HepG2 (cell line): ENCODE data around the gene CCL19. TPM values are rescaled to one million over a fixed set of nuclear protein-coding genes. Genes with fewer than 3 reads are reported as not detected.
A peak's percentile ranks its signal among the peaks of the same experiment; 100 is the strongest.

Source experiments
- AKAP8 ChIP-seq: sonication (generic); formaldehyde crosslinking; IDR thresholded peaks from 2 replicates; pipeline ENCODE4 v1.5.1; 2020; ENCODE audit warnings: mild to moderate bottlenecking, missing genetic modification reagents
- EP300 ChIP-seq, 3 experiments: sonication (generic) in 1 of 3; formaldehyde crosslinking in 1 of 3; IDR thresholded peaks; 2 replicates each; pipeline versions ENCODE4 v1.5.1 to v1.6.1; 2011 to 2020; ENCODE audit warnings: low read depth in 2 of 3, low read length in 2 of 3, borderline replicate concordance in 1 of 3, improper control_type of control experiment in 1 of 3, mild to moderate bottlenecking in 1 of 3, missing genetic modification reagents in 1 of 3, moderate library complexity in 1 of 3
- KAT7 ChIP-seq: IDR thresholded peaks from 2 replicates; pipeline ENCODE4 v1.6.1; 2018; ENCODE audit warnings: borderline replicate concordance, missing compliant biosample characterization
- LCORL ChIP-seq, 2 experiments: fragments of 450-650 bp in 1 of 2; sonication (generic) in 1 of 2; formaldehyde crosslinking in 1 of 2; IDR thresholded peaks; 2 replicates each; pipeline versions ENCODE4 v1.5.0 to v1.6.1; 2017 to 2020; ENCODE audit warnings: antibody characterized with exemption in 1 of 2, missing genetic modification reagents in 1 of 2
- MIER3 ChIP-seq: IDR thresholded peaks from 2 replicates; pipeline ENCODE4 v1.6.1; 2016; ENCODE audit warnings: missing compliant biosample characterization, borderline replicate concordance
- NFYB ChIP-seq: sonication (generic); formaldehyde crosslinking; IDR thresholded peaks from 2 replicates; pipeline ENCODE4 v1.4.0; 2020; ENCODE audit warnings: missing genetic modification reagents
- POLR2AphosphoS2 ChIP-seq: IDR thresholded peaks from 2 replicates; pipeline ENCODE4 v1.6.1; 2011; ENCODE audit warnings: low read depth, low read length, improper control_type of control experiment
- RFX3 ChIP-seq: IDR thresholded peaks from 2 replicates; pipeline ENCODE4 v1.6.1; 2016; ENCODE audit warnings: missing biosample characterization, missing genetic modification reagents
- TAF15 ChIP-seq: fragments of 200-400 bp; formaldehyde crosslinking; IDR thresholded peaks from one replicate; pipeline ENCODE4 v1.6.1; 2018; ENCODE audit warnings: mild to moderate bottlenecking, low read depth, low read length; ENCODE audit not compliant: poor library complexity, severe bottlenecking
- TRIM22 ChIP-seq: fragments of 450-650 bp; IDR thresholded peaks from 2 replicates; pipeline ENCODE4 v1.6.1; 2017
- ZBED4 ChIP-seq: sonication (generic); formaldehyde crosslinking; IDR thresholded peaks from 2 replicates; pipeline ENCODE4 v1.4.0; 2020; ENCODE audit warnings: missing genetic modification reagents, borderline replicate concordance
- ZBTB14 ChIP-seq: sonication (generic); formaldehyde crosslinking; IDR thresholded peaks from 2 replicates; pipeline ENCODE4 v1.4.0; 2020; ENCODE audit warnings: missing genetic modification reagents
- ZHX1 ChIP-seq: sonication (generic); formaldehyde crosslinking; IDR thresholded peaks from 2 replicates; pipeline ENCODE4 v1.8.1; 2022; ENCODE audit warnings: low read depth, mild to moderate bottlenecking, missing genetic modification reagents
- ZNF431 ChIP-seq: sonication (generic); formaldehyde crosslinking; IDR thresholded peaks from 2 replicates; pipeline ENCODE4 v1.9.0; 2022; ENCODE audit warnings: missing genetic modification reagents, low read depth, mild to moderate bottlenecking, borderline replicate concordance
- ZNF619 ChIP-seq: sonication (generic); formaldehyde crosslinking; IDR thresholded peaks from 2 replicates; pipeline ENCODE4 v1.4.0; 2020; ENCODE audit warnings: mild to moderate bottlenecking, missing genetic modification reagents
- ZNF772 ChIP-seq: sonication (generic); formaldehyde crosslinking; IDR thresholded peaks from 2 replicates; pipeline ENCODE4 v1.5.0; 2020; ENCODE audit warnings: mild to moderate bottlenecking, missing genetic modification reagents
- ZSCAN29 ChIP-seq: sonication (generic); formaldehyde crosslinking; conservative IDR thresholded peaks from 2 replicates; pipeline ENCODE4 v1.4.0; 2020; ENCODE audit warnings: mild to moderate bottlenecking, missing genetic modification reagents
- ZSCAN30 ChIP-seq: sonication (generic); formaldehyde crosslinking; IDR thresholded peaks from 2 replicates; pipeline ENCODE4 v1.5.0; 2020; ENCODE audit warnings: mild to moderate bottlenecking, missing genetic modification reagents
- polyA plus RNA-seq, 8 experiments: library from polyadenylated mRNA; depleted of rRNA in 3 of 8; stranded (reverse) in 7 of 8; unstranded in 1 of 8; fragments of >200 nt; fragmentation: Illumina TruSeq in 4 of 8; extraction: Trizol in 4 of 8; gene quantifications; 2 replicates each; pipeline versions ENCODE4 v1.2.1 to v1.2.3, GENCODE V29; 2011 to 2016; ENCODE audit warnings: low read depth in 4 of 8, missing spikeins in 1 of 8, mixed read lengths in 1 of 8; ENCODE audit not compliant: insufficient read depth in 1 of 8
- total RNA-seq, 5 experiments: library from RNA; depleted of rRNA; stranded (reverse); fragments of >200 nt; fragmentation: Illumina TruSeq; extraction: Trizol; gene quantifications; 2 replicates each; pipeline ENCODE4 v1.2.3, GENCODE V29; 2016; ENCODE audit warnings: low read depth in 1 of 5

Gene CCL19
- total and polyA plus RNA-seq, 2 of the 13 experiments (the other 11 are each of a cell fraction or from before 2014, with no cell fraction given), result not detected

- TF ChIP-seq EP300 (IDR thresholded peaks at IDR 0.05; ENCODE audit: low read depth in 2 of 2, low read length in 2 of 2) (0 out of 4 replicates have a peak, but pooled peaks of 1 of the 2 experiments have one; percentile 1), EP300 (CRISPR knock-in tag; IDR thresholded peaks at IDR 0.05; ENCODE audit: borderline replicate concordance) (peak; percentile 58; the same call in 1 of the 2 replicates), ZSCAN30 (0 out of 2 replicates have a peak, but pooled peaks have one; percentile 54), KAT7 (peak; percentile 41; the same call in 1 of the 2 replicates), NFYB (peak; percentile 96), ZNF431 (CRISPR knock-in tag) (no peak; the same call in 1 of the 2 replicates), TRIM22 (no peak), ZBTB14 (CRISPR knock-in tag) (no peak), ZBED4 (CRISPR knock-in tag) (peak; percentile 70; the same call in 1 of the 2 replicates), MIER3 (CRISPR knock-in tag) (no peak), ZNF619 (CRISPR knock-in tag) (peak; percentile 15; the same call in 1 of the 2 replicates), AKAP8 (CRISPR knock-in tag) (no peak), ZHX1 (CRISPR knock-in tag) (peak; percentile 52; the same call in 1 of the 2 replicates), LCORL (IDR thresholded peaks at IDR 0.05) (no peak), LCORL (CRISPR knock-in tag; IDR thresholded peaks at IDR 0.05) (peak; percentile 82; the same call in 1 of the 2 replicates), ZNF772 (CRISPR knock-in tag) (0 out of 2 replicates have a peak, but pooled peaks have one; percentile 3), TAF15 (no peak), POLR2AphosphoS2 (no peak), RFX3 (CRISPR knock-in tag) (no peak), ZSCAN29 (0 out of 2 replicates have a peak, but pooled peaks have one; percentile 37)
These were observed 44.6 kb downstream of the CCL19 start, which contains the start of gene GALT (continued) for GRCh38 chr9:34646211-34647083.
